K562 (cell line): ENCODE results near the gene GPC2. TPM values are rescaled to one million over a fixed set of nuclear protein-coding genes. Genes with fewer than 3 reads are reported as not detected.
A peak's percentile ranks its signal among the peaks of the same experiment; 100 is the strongest.

Experiments
- CBX2 ChIP-seq: fragments of 200-600 bp; sonication (generic); IDR thresholded peaks from one replicate; pipeline ENCODE4 v1.6.1; 2012; ENCODE audit warnings: mild to moderate bottlenecking, low read length, inconsistent platforms; ENCODE audit not compliant: insufficient read depth, poor library complexity, severe bottlenecking
- FOXA3 ChIP-seq, 2 experiments: fragments of 450-650 bp in 1 of 2; sonication (generic) in 1 of 2; formaldehyde crosslinking; IDR thresholded peaks in 1 of 2; conservative IDR thresholded peaks in 1 of 2; 2 replicates each; pipeline versions ENCODE4 v1.4.0 to v1.8.0; 2020 to 2022; ENCODE audit warnings: mild to moderate bottlenecking in 2 of 2, missing genetic modification reagents in 1 of 2
- HES1 ChIP-seq: fragments of 450-650 bp; IDR thresholded peaks from 2 replicates; pipeline ENCODE4 v1.6.1; 2016; ENCODE audit warnings: low read depth, mild to moderate bottlenecking, moderate library complexity
- HMGXB4 ChIP-seq: sonication (generic); formaldehyde crosslinking; IDR thresholded peaks from 2 replicates; pipeline ENCODE4 v1.8.1; 2023; ENCODE audit warnings: mild to moderate bottlenecking, missing genetic modification reagents
- MGA ChIP-seq: fragments of 450-650 bp; IDR thresholded peaks from 2 replicates; pipeline ENCODE4 v1.6.1; 2016; ENCODE audit warnings: mild to moderate bottlenecking, moderate library complexity
- NFATC3 ChIP-seq: fragments of 450-650 bp; IDR thresholded peaks from 2 replicates; pipeline ENCODE4 v1.6.1; 2017; ENCODE audit warnings: mild to moderate bottlenecking
- NFIX ChIP-seq: fragments of 250-450 bp; sonication (Bioruptor Pico); IDR thresholded peaks from 2 replicates; pipeline ENCODE4 v1.4.0; 2020; ENCODE audit warnings: low read depth, mild to moderate bottlenecking, moderate library complexity
- PHF8 ChIP-seq: fragments of 200-600 bp; sonication (generic); IDR thresholded peaks from 2 replicates; pipeline ENCODE4 v1.6.1; 2012; ENCODE audit warnings: mixed run types, mild to moderate bottlenecking, inconsistent platforms, low read length, moderate library complexity, borderline replicate concordance
- PTRF ChIP-seq: fragments of 450-650 bp; IDR thresholded peaks from 2 replicates; pipeline ENCODE4 v1.6.1; 2016; ENCODE audit warnings: mild to moderate bottlenecking, missing genetic modification characterization, missing compliant biosample characterization
- SMARCC2 ChIP-seq: fragments of 450-650 bp; IDR thresholded peaks from 2 replicates; pipeline ENCODE4 v1.6.1; 2017; ENCODE audit warnings: antibody characterized with exemption, moderate library complexity, mild to moderate bottlenecking, low read depth
- ZNF512 ChIP-seq: IDR thresholded peaks from 2 replicates; pipeline ENCODE4 v1.6.1; 2016; ENCODE audit warnings: missing genetic modification characterization, missing compliant biosample characterization
- polyA plus RNA-seq, 8 experiments: library from polyadenylated mRNA; depleted of rRNA in 4 of 8; stranded (reverse) in 5 of 8; unstranded in 3 of 8; fragments of >200 nt; fragmentation: Nextera tagmentation in 2 of 8; fragmentation: Illumina TruSeq in 1 of 8; extraction: Ambion mirVana in 2 of 8; extraction: Trizol in 1 of 8; gene quantifications; 2 replicates each; pipeline versions ENCODE4 v1.2.1 to v1.2.3, GENCODE V29; 2011 to 2014; ENCODE audit warnings: inconsistent platforms in 1 of 8, missing spikeins in 1 of 8
- total RNA-seq, 7 experiments: library from RNA; depleted of rRNA in 6 of 7; stranded (reverse); fragments of >200 nt in 6 of 7; fragmentation: Illumina TruSeq in 2 of 7; extraction: Trizol in 2 of 7; gene quantifications; 2 replicates each; pipeline versions ENCODE4 v1.2.1 to v1.2.3, GENCODE V29; 2011 to 2021; ENCODE audit warnings: low replicate concordance in 1 of 7

GPC2 gene
- total and polyA plus RNA-seq, 9 of the 15 experiments (the other 6 are each of a cell fraction or from before 2014, with no cell fraction given) = 0.06 to 7.7 (median 1.4) TPM; not detected in 1

- no peak for TF ChIP-seq FOXA3 (CRISPR knock-in tag; conservative IDR thresholded peaks at IDR 0.05 in 1 of 2, IDR thresholded peaks at IDR 0.05 in 1 of 2)
- no peak for TF ChIP-seq PTRF (tag)
- no peak for TF ChIP-seq SMARCC2
- TF ChIP-seq HES1 = no peak
- TF ChIP-seq NFIX (CRISPR knock-in tag) = no peak
- TF ChIP-seq PHF8 = peak; percentile 93; the same call in 1 of the 2 replicates
- no peak for TF ChIP-seq NFATC3
- TF ChIP-seq MGA = peak; percentile 89
- TF ChIP-seq ZNF512 = no peak
- no peak for TF ChIP-seq CBX2
- TF ChIP-seq HMGXB4 (CRISPR knock-in tag) = no peak
These were observed 28.4 kb downstream of the GPC2 start, which contains the start of gene LAMTOR4 (continued) for GRCh38 chr7:100148559-100149328.
